H9 (cell line): ENCODE measurements around the gene PRDM2. TPM values are rescaled to one million over a fixed set of nuclear protein-coding genes. Genes with fewer than 3 reads are reported as not detected.

Source experiments
- DNase-seq: peaks from one replicate; pipeline ENCODE4 v3.0.0-alpha.2; 2017
- H2AFZ ChIP-seq: one replicate; pipeline ENCODE4 v1.6.1; 2013; ENCODE audit warnings: mild to moderate bottlenecking, low read length, control low read depth, moderate library complexity
- H2AK5ac ChIP-seq: 2 replicates; pipeline ENCODE4 v1.6.1; 2013; ENCODE audit warnings: low read length, control low read depth, mixed read lengths; ENCODE audit not compliant: insufficient read length
- H2BK120ac ChIP-seq: one replicate; pipeline ENCODE4 v1.6.1; 2013; ENCODE audit warnings: low read depth, mild to moderate bottlenecking, low read length, control low read depth, inconsistent platforms; ENCODE audit not compliant: poor library complexity, severe bottlenecking
- H2BK12ac ChIP-seq: 2 replicates; pipeline ENCODE4 v1.6.1; 2013; ENCODE audit warnings: low read length, control low read depth, mixed read lengths, low read depth; ENCODE audit not compliant: insufficient read length
- H2BK15ac ChIP-seq: 2 replicates; pipeline ENCODE4 v1.6.1; 2013; ENCODE audit warnings: low read depth, low read length, control low read depth
- H2BK20ac ChIP-seq: one replicate; pipeline ENCODE4 v1.6.1; 2013; ENCODE audit warnings: low read depth, mild to moderate bottlenecking, low read length, control low read depth, inconsistent platforms; ENCODE audit not compliant: poor library complexity, severe bottlenecking
- H2BK5ac ChIP-seq: 2 replicates; pipeline ENCODE4 v1.6.1; 2013; ENCODE audit warnings: low read length, control low read depth, mixed read lengths; ENCODE audit not compliant: insufficient read length
- H3K14ac ChIP-seq: 2 replicates; pipeline ENCODE4 v1.6.1; 2013; ENCODE audit warnings: low read length, control low read depth; ENCODE audit not compliant: insufficient read depth
- H3K18ac ChIP-seq: 2 replicates; pipeline ENCODE4 v1.6.1; 2013; ENCODE audit warnings: low read depth, mild to moderate bottlenecking, mixed read lengths, low read length, control low read depth; ENCODE audit not compliant: insufficient read length
- H3K23ac ChIP-seq: 2 replicates; pipeline ENCODE4 v1.6.1; 2013; ENCODE audit warnings: low read length, control low read depth, mixed read lengths, low read depth; ENCODE audit not compliant: insufficient read length
- H3K23me2 ChIP-seq: 2 replicates; pipeline ENCODE4 v1.6.1; 2013; ENCODE audit warnings: low read depth, mild to moderate bottlenecking, mixed read lengths, low read length, control low read depth; ENCODE audit not compliant: insufficient read length, poor library complexity, severe bottlenecking
- H3K27ac ChIP-seq: 2 replicates; pipeline ENCODE4 v1.5.1; 2013; ENCODE audit warnings: low read length, control low read depth, mixed read lengths, low read depth; ENCODE audit not compliant: insufficient read length
- H3K27me3 ChIP-seq: 2 replicates; pipeline ENCODE4 v1.6.1; 2013; ENCODE audit warnings: low read length, control low read depth, inconsistent platforms; ENCODE audit not compliant: insufficient read depth
- H3K4ac ChIP-seq: 2 replicates; pipeline ENCODE4 v1.6.1; 2013; ENCODE audit warnings: low read depth, mild to moderate bottlenecking, control low read depth, inconsistent platforms, low read length, moderate library complexity
- H3K4me1 ChIP-seq: 2 replicates; pipeline ENCODE4 v1.6.1; 2013; ENCODE audit warnings: low read length, control low read depth, inconsistent platforms; ENCODE audit not compliant: insufficient read depth
- H3K4me2 ChIP-seq: 2 replicates; pipeline ENCODE4 v1.6.1; 2013; ENCODE audit warnings: low read length, control low read depth, mixed read lengths; ENCODE audit not compliant: insufficient read length, insufficient read depth
- H3K56ac ChIP-seq: 2 replicates; pipeline ENCODE4 v1.6.1; 2013; ENCODE audit warnings: low read depth, mild to moderate bottlenecking, mixed read lengths, low read length, control low read depth; ENCODE audit not compliant: insufficient read length
- H3K79me1 ChIP-seq: 2 replicates; pipeline ENCODE4 v1.6.1; 2013; ENCODE audit warnings: low read depth, mild to moderate bottlenecking, moderate library complexity, low read length, control low read depth, inconsistent platforms; ENCODE audit not compliant: insufficient read depth, poor library complexity, severe bottlenecking
- H3K79me2 ChIP-seq: 2 replicates; pipeline ENCODE4 v1.6.1; 2013; ENCODE audit warnings: low read length, control low read depth, inconsistent platforms; ENCODE audit not compliant: insufficient read depth
- H3K9ac ChIP-seq: 2 replicates; pipeline ENCODE4 v1.6.1; 2013; ENCODE audit warnings: low read length, control low read depth, mixed read lengths; ENCODE audit not compliant: insufficient read length; ENCODE audit errors: extremely low read depth
- H3K9me3 ChIP-seq: one replicate; pipeline ENCODE4 v1.6.1; 2013; ENCODE audit warnings: low read depth, low read length, inconsistent platforms; ENCODE audit not compliant: control insufficient read depth
- H3T11ph ChIP-seq: one replicate; pipeline ENCODE4 v1.6.1; 2013; ENCODE audit warnings: mild to moderate bottlenecking, low read length, control low read depth, inconsistent platforms
- H4K20me1 ChIP-seq: one replicate; pipeline ENCODE4 v1.6.1; 2013; ENCODE audit not compliant: control insufficient read depth, insufficient read length, insufficient read depth
- H4K5ac ChIP-seq: 2 replicates; pipeline ENCODE4 v1.6.1; 2013; ENCODE audit warnings: low read depth, mild to moderate bottlenecking, mixed read lengths, low read length, control low read depth; ENCODE audit not compliant: insufficient read length
- H4K8ac ChIP-seq: replicated peaks from 2 replicates; pipeline ENCODE4 v1.6.1; 2013; ENCODE audit warnings: low read length, control low read depth, mixed read lengths, low read depth; ENCODE audit not compliant: insufficient read length
- H4K91ac ChIP-seq: 2 replicates; pipeline ENCODE4 v1.6.1; 2013; ENCODE audit warnings: low read depth, mild to moderate bottlenecking, moderate library complexity, mixed read lengths, low read length, control low read depth; ENCODE audit not compliant: insufficient read length
- H3K27ac Mint-ChIP-seq, 3 experiments: 2 replicates in 2 of 3; 3 replicates in 1 of 3; pipeline ENCODE4 v1.8.0; 2020 to 2021; ENCODE audit warnings: mixed read lengths in 3 of 3, mild to moderate bottlenecking in 1 of 3, moderate library complexity in 1 of 3
- H3K27me3 Mint-ChIP-seq: 2 replicates; pipeline ENCODE4 v1.8.0; 2021; ENCODE audit warnings: low read depth, mild to moderate bottlenecking, moderate library complexity, mixed read lengths
- H3K36me3 Mint-ChIP-seq, 3 experiments: 2 replicates in 2 of 3; 3 replicates in 1 of 3; pipeline ENCODE4 v1.8.0; 2020 to 2021; ENCODE audit warnings: low read depth in 3 of 3, mixed read lengths in 3 of 3; ENCODE audit not compliant: insufficient read depth in 1 of 3
- H3K4me1 Mint-ChIP-seq, 2 experiments: 2 replicates each; pipeline ENCODE4 v1.8.0; 2020; ENCODE audit warnings: mixed read lengths in 2 of 2
- H3K4me3 Mint-ChIP-seq, 2 experiments: 2 replicates in 1 of 2; 3 replicates in 1 of 2; pipeline ENCODE4 v1.8.0; 2020 to 2021; ENCODE audit warnings: mild to moderate bottlenecking in 2 of 2, mixed read lengths in 2 of 2, moderate library complexity in 1 of 2
- H3K9me3 Mint-ChIP-seq, 2 experiments: 2 replicates in 1 of 2; 3 replicates in 1 of 2; pipeline ENCODE4 v1.8.0; 2020; ENCODE audit warnings: mild to moderate bottlenecking in 2 of 2, mixed read lengths in 2 of 2, moderate library complexity in 1 of 2
- CTCF ChIP-seq: fragments of 200-600 bp; sonication (generic); conservative IDR thresholded peaks from 3 replicates; pipeline ENCODE4 v1.8.0; 2021; ENCODE audit warnings: antibody characterized with exemption, mild to moderate bottlenecking
- WGBS: extraction: QIAGEN DNeasy Blood & Tissue Kit; methylation state at CpG from one replicate; pipeline ENCODE4 v1.1.7; 2013; ENCODE audit warnings: missing lambda C conversion rate, low lambda C conversion rate, mixed read lengths; ENCODE audit not compliant: insufficient read length; ENCODE audit errors: extremely low coverage; 5-methylcytosine and 5-hydroxymethylcytosine counted together
- total RNA-seq: library from RNA; stranded (reverse); gene quantifications from 2 replicates; pipeline ENCODE4 v1.2.1, GENCODE V29; 2021

The PRDM2 gene
- total RNA-seq, 1 experiment from 2014 or later, result 24.5 TPM

- Histone ChIP-seq H3K4me1 (no peaks in the 10 kb centered on the region), H2AK5ac (no peak overlapping the region), H4K20me1 (no peaks in the 10 kb centered on the region), H3K27ac (no peak overlapping the region), H4K5ac (no peak overlapping the region), H3K79me1 (no peaks in the 10 kb centered on the region), H3T11ph (no peak overlapping the region), H3K23ac (no peak overlapping the region), H3K56ac (no peak overlapping the region), H2BK5ac (no peak overlapping the region), H3K27me3 (no peaks in the 10 kb centered on the region; the same call in 1 of the 2 replicates), H3K23me2 (no peaks in the 10 kb centered on the region), H4K8ac (no peak overlapping the region), H2BK20ac (no peak overlapping the region), H3K14ac (no peak overlapping the region), H3K79me2 (no peaks in the 10 kb centered on the region), H3K18ac (no peak overlapping the region), H4K91ac (no peak overlapping the region), H3K4me2 (no peak overlapping the region), H2BK12ac (no peak overlapping the region), H3K4ac (no peak overlapping the region), H3K9ac (no peak overlapping the region), H3K9me3 (no peaks in the 10 kb centered on the region), H2BK15ac (no peak overlapping the region), H2AFZ (no peak overlapping the region), H2BK120ac (no peak overlapping the region)
- H3K4me1 Mint-ChIP-seq, result peaks cover 0 to 7% of the 10 kb centered on the region in 2 experiments; a peak in 1 of 4 replicates
- H3K4me3 Mint-ChIP-seq, result no peak overlapping the region
- H3K9me3 Mint-ChIP-seq, result peaks cover 8 to 9% of the 10 kb centered on the region in 2 experiments; a peak in 4 of 5 replicates
- H3K36me3 Mint-ChIP-seq, result peaks cover 0 to 4% (median 0%) of the 10 kb centered on the region in 3 experiments; a peak in 2 of 7 replicates
- WGBS, result no CpG with 5 or more reads among the region's 3 CpGs
- DNase-seq, result no peak
- no peak overlapping the region for H3K27ac Mint-ChIP-seq
- no peak for TF ChIP-seq CTCF
- peaks cover 50% of the 10 kb centered on the region for H3K27me3 Mint-ChIP-seq
These were observed 171.9 kb downstream of the PRDM2 start for GRCh38 chr1:13871886-13872285.
